GM12873 (cell line): Measurements from ENCODE around the gene AOPEP.

Experiments
- TF ChIP-seq, protein P1 (sequence below): IDR thresholded peaks from 2 replicates; pipeline ENCODE4 v1.5.1; 2012; ENCODE audit warnings: low read depth, mild to moderate bottlenecking, moderate library complexity, low read length, control low read depth; ENCODE audit not compliant: insufficient read depth; ENCODE audit errors: missing control alignments

The AOPEP gene

DNA sequence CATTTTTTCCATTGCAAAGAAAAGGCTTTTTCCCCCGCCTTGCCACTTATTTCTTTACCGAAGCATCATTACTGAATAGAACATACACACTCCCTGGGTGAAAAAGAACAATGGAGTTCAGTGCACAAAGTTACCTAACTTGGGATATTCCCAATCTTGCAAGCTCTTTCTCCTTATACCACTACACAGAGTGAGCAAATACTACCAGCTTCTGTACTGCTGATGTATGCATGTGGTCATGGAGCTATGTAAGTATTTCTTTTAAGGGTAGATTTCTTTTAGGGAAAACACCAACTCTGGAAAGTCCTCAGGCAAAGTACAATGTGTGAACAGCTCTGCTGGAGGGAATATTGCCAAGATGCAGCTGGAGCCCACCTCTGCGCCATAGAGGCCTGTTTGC is 81.1 kb downstream of the AOPEP start:
- TF ChIP-seq, protein P1, sequence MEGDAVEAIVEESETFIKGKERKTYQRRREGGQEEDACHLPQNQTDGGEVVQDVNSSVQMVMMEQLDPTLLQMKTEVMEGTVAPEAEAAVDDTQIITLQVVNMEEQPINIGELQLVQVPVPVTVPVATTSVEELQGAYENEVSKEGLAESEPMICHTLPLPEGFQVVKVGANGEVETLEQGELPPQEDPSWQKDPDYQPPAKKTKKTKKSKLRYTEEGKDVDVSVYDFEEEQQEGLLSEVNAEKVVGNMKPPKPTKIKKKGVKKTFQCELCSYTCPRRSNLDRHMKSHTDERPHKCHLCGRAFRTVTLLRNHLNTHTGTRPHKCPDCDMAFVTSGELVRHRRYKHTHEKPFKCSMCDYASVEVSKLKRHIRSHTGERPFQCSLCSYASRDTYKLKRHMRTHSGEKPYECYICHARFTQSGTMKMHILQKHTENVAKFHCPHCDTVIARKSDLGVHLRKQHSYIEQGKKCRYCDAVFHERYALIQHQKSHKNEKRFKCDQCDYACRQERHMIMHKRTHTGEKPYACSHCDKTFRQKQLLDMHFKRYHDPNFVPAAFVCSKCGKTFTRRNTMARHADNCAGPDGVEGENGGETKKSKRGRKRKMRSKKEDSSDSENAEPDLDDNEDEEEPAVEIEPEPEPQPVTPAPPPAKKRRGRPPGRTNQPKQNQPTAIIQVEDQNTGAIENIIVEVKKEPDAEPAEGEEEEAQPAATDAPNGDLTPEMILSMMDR, result no peak

DNA sequence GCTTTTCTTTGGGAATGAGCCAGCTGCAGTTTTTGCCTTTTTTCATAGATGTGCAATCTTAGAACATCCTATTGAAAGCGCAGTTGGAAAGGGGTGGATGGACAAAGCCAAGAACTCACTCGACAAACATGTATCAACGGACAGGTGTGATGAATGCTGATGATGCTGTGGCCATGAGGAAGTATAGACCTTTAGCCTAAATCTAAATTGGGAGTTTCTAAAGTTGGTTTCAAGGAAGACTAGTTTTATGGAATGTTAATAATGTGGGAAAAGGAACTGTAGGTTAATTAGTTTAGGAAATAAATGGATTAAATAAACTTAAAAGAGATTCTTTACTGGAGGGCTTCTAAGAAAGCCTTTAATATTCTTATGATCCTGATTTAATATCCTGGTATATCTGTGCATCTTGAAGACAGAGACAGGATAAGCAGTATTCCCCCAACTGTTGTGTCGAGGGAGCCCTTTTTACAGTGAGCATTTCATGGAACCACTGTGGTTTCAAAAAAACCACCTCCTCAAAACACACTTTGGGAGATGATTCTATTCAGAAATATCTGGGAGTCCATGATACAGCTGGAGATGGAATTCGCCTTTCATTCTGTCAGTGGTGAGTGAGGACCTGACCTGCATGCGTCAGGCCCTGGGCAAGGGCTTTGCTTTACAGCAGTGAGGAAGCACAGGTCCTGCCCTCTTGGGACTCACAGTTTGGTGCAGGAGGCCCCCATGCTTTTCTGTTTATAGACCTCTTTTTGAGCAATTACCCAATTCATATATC is 82.6 kb downstream of the AOPEP start:
- TF ChIP-seq, protein P1, result no peak

DNA sequence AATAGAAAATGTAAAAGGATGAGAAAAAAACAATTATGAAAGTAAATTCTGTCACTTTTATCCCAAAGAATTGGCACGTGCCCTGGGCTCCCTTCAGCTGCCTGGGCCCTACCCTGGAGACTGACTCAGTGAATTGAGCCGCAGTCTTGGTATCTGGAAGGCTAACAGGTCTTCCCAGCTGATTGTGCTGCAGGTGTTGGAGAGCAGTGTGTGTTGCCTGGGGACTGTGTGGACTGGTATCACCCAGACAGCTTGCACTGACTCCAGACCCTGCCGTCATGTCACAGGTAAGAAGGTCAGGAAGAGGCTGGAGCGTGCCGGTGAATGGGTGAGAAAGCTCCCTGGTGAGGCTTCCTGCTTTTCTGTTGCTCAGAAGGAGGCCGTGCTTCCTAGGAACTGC is 83.3 kb downstream of the AOPEP start:
- TF ChIP-seq, protein P1, result no peak

DNA sequence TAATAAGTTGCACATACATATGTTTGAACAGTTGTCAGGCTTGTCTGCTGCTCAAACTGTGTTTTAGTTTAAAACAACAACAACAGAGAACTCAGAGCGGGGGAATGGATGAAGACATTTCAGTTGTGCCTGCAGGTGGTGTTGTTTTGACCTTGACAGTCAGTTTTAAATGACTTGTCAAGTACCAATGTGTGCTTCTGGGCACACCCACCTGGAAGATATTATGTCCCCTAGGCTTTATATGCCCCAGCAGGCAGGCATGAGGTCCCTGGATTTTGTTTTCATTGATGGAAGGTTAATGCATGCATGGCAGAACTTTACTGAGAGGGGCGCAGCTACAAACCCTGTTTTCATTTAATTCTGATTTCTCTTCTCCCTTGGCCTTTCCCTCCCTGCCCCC is 84.6 kb downstream of the AOPEP start:
- TF ChIP-seq, protein P1, result no peak

DNA sequence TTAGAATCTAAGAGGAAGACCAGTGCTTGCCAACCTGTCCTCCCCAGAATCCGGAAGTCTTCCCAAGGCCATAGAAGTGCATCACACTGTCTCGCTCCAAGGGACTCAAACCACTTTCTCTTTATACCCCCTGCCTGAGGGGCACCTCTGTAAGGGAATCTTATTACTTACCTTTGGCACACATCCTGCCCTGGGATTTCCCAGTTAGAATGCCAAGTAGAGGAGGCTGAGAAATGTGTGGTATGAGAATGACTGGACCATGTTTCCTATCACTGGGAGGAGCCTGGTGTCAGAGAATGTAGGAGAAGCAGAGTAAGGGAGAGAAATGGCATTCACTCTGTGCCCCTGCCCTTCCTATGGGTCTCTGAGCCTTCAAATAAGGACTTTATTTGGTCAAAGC is 85.8 kb downstream of the AOPEP start:
- TF ChIP-seq, protein P1, result no peak

DNA sequence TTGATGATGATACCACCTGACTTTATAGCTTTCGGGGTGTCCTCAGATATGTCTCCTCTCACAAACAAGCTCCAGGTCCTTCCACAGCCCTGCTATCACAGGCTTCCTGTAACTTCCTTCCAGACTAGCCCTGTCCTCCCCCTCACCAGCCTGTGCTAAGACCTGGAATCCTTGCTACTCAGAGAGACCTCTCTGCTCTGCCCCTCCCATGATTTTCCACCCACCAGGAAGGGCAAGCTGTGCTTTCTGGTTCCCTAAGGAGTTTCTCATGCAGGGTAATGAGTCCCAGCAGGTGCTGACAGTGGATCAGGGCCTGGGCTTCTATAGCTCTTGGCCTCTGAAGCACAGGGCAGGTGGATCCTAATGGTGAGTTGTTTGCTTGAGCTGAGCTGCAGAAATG is 86.9 kb downstream of the AOPEP start:
- TF ChIP-seq, protein P1, result no peak

DNA sequence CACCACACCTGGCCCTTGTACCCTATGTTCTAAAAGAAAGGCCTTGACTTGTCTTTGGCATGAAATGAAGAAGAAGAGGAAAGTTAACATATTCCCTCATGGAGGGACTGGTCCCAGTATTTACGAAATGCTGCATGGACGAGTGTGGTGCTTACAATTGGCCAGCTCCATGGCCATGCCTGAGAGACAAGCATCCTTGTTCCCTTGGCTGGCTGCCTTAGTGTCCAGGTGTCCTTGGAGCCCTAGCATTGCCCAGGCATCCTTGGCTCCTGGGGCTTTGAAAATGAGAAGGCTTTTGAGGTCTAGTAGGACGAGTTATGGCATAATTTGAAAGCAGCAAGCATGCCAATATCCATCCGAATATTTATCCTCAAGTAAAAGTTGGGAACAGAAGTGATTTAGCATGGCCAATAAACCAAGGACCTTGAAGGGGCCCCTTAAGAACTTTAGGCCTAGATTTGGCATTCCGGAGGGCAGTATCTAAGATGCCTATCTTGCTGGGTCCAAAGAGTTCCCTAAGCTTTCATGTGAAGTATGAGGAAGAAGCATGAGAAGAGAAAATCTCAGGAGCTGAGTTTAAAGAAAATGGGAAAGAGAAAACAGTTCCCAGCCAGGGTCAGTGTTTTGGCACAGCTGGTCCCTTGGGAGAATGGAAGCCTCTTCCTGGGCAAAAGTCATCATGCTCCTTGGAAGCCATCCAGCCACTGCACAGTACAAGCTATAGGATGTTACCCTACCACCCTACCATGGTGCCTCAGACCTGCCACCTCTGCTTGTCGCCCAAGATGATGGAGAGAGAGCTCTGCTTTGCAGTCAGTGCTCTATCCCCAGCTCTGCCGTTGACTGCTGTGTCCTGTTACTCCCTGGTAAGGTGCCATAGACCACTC is 91.0 kb downstream of the AOPEP start:
- TF ChIP-seq, protein P1, result no peak
